Natural killer cell (primary cell): Measurements from ENCODE around the gene RGP1. TPM values are rescaled to one million over a fixed set of nuclear protein-coding genes. Genes with fewer than 3 reads are reported as not detected.

Source experiments
- ATAC-seq, 3 donors: fragments of 150-1000 bp in 2 of 3; fragments of 200-7000 bp in 1 of 3; cut with Tn5 transposase; 1 replicate in 1 of 3; 2 replicates in 2 of 3; pipeline ENCODE4 v1.10.0; 2021; ENCODE audit warnings: mild to moderate bottlenecking in 2 of 3, moderate library complexity in 2 of 3
- DNase-seq, 2 donors: peaks; one replicate each; pipeline versions ENCODE4 v3.0.0 to v3.0.0-alpha.2; 2013 to 2021; ENCODE audit warnings: mixed read lengths in 1 of 2
- H3K27ac ChIP-seq: one replicate; pipeline ENCODE4 v1.5.1; 2013; ENCODE audit warnings: mild to moderate bottlenecking, low read length
- H3K27me3 ChIP-seq: one replicate; pipeline ENCODE4 v1.6.1; 2013; ENCODE audit warnings: low read length; ENCODE audit not compliant: control insufficient read depth, insufficient read depth
- H3K36me3 ChIP-seq: one replicate; pipeline ENCODE4 v1.6.1; 2013; ENCODE audit warnings: low read length; ENCODE audit not compliant: control insufficient read depth, insufficient read depth
- H3K4me1 ChIP-seq: one replicate; pipeline ENCODE4 v1.6.1; 2013; ENCODE audit warnings: low read length; ENCODE audit not compliant: control insufficient read depth, insufficient read depth
- H3K4me3 ChIP-seq: one replicate; pipeline ENCODE4 v1.5.1; 2013; ENCODE audit warnings: low read length
- H3K9me3 ChIP-seq: one replicate; pipeline ENCODE4 v1.6.1; 2013; ENCODE audit warnings: low read length; ENCODE audit not compliant: control insufficient read depth, insufficient read depth
- H3K27ac Mint-ChIP-seq, 2 donors: one replicate each; pipeline ENCODE4 v1.8.0; 2022; ENCODE audit warnings: mild to moderate bottlenecking in 2 of 2, mixed read lengths in 2 of 2, moderate library complexity in 1 of 2
- H3K27me3 Mint-ChIP-seq, 2 donors: one replicate each; pipeline ENCODE4 v1.8.0; 2022; ENCODE audit warnings: low read depth in 2 of 2, mixed read lengths in 2 of 2
- H3K36me3 Mint-ChIP-seq: one replicate; pipeline ENCODE4 v1.8.0; 2022; ENCODE audit warnings: mixed read lengths
- H3K4me1 Mint-ChIP-seq, 2 donors: one replicate each; pipeline ENCODE4 v1.8.0; 2022; ENCODE audit warnings: mixed read lengths in 2 of 2
- H3K4me3 Mint-ChIP-seq: one replicate; pipeline ENCODE4 v1.8.0; 2022; ENCODE audit warnings: mild to moderate bottlenecking, moderate library complexity, mixed read lengths
- H3K9me3 Mint-ChIP-seq, 2 donors: one replicate each; pipeline ENCODE4 v1.8.0; 2022; ENCODE audit warnings: mixed read lengths in 2 of 2
- WGBS: methylation state at CpG from one replicate; pipeline ENCODE4 v1.1.7; 2013; ENCODE audit warnings: missing lambda C conversion rate; ENCODE audit not compliant: insufficient coverage; 5-methylcytosine and 5-hydroxymethylcytosine counted together
- intact Hi-C: fragments of 100-400 bp; cut with micrococcal nuclease; formaldehyde crosslinking; loops from one replicate; pipeline ENCODE4 v1.14.2; 2022
- total RNA-seq, 4 donors: library from RNA; stranded (reverse); fragments of 120-200 nt in 1 of 4; gene quantifications; one replicate each; pipeline versions ENCODE4 v1.2.3 to v1.2.4, GENCODE V29; 2013 to 2022
- TF ChIP-seq, protein P1 (sequence below): fragments of 200-600 bp; IDR thresholded peaks from one replicate; pipeline ENCODE4 v1.8.0; 2022; ENCODE audit warnings: antibody characterized with exemption

The RGP1 gene
- total RNA-seq, 3 donors from 2014 or later (not counting 1 experiment from before 2014, with no cell fraction given): 22.3 to 26.4 (median 23.3) TPM

DNA sequence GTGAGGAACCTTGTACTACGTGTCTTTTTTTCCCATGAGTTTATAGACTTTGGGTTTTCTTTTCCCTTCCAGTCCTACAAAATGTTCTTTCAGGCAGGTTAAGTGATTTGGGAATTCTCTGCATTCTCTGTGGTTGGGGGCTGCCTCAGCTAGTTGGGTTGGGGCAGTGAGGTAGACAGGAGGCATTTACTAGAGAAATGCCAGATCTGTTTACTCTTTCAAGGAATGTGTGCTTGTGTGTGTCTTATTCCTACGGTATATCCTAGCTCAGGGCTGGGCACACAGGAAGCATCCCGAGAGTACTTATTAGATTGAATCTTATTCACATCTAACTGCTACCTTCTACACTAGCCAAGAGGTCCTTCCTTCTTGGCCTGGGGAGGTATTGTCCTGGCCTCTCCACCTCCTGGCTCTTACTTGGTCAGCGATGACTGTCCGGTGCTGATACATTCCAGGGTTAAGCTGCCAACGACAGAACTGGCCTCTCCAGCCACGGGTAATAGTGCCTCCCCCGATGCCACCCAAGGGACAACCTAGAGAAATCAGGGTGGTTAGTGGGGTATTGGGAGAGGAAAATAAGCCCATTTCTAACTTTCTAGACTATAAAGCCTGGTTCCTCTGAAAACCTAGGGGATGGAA, 5.1 kb upstream of the RGP1 start:
- H3K4me1 ChIP-seq: peaks cover 33% of the 10 kb centered on the region
- ATAC-seq (no peak), DNase-seq (no peak)
- H3K4me1 Mint-ChIP-seq: peaks cover 55 to 56% of the 10 kb centered on the region in 2 donors
- no peaks in the 10 kb centered on the region for H3K27me3 Mint-ChIP-seq
- peaks cover 9% of the 10 kb centered on the region for H3K36me3 Mint-ChIP-seq
- no peak overlapping the region for H3K27ac ChIP-seq
- no peaks in the 10 kb centered on the region for H3K9me3 Mint-ChIP-seq
- no peaks in the 10 kb centered on the region for H3K9me3 ChIP-seq
- H3K4me3 ChIP-seq: no peak overlapping the region
- H3K27me3 ChIP-seq: no peaks in the 10 kb centered on the region
- H3K27ac Mint-ChIP-seq: no peak overlapping the region
- peaks cover 39% of the 10 kb centered on the region for H3K36me3 ChIP-seq
- H3K4me3 Mint-ChIP-seq: no peak overlapping the region
- WGBS: 97% methylated on average over 8 of the region's 8 CpGs
- TF ChIP-seq, protein P1, sequence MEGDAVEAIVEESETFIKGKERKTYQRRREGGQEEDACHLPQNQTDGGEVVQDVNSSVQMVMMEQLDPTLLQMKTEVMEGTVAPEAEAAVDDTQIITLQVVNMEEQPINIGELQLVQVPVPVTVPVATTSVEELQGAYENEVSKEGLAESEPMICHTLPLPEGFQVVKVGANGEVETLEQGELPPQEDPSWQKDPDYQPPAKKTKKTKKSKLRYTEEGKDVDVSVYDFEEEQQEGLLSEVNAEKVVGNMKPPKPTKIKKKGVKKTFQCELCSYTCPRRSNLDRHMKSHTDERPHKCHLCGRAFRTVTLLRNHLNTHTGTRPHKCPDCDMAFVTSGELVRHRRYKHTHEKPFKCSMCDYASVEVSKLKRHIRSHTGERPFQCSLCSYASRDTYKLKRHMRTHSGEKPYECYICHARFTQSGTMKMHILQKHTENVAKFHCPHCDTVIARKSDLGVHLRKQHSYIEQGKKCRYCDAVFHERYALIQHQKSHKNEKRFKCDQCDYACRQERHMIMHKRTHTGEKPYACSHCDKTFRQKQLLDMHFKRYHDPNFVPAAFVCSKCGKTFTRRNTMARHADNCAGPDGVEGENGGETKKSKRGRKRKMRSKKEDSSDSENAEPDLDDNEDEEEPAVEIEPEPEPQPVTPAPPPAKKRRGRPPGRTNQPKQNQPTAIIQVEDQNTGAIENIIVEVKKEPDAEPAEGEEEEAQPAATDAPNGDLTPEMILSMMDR: no peak
- intact Hi-C loops: no loop called here

DNA sequence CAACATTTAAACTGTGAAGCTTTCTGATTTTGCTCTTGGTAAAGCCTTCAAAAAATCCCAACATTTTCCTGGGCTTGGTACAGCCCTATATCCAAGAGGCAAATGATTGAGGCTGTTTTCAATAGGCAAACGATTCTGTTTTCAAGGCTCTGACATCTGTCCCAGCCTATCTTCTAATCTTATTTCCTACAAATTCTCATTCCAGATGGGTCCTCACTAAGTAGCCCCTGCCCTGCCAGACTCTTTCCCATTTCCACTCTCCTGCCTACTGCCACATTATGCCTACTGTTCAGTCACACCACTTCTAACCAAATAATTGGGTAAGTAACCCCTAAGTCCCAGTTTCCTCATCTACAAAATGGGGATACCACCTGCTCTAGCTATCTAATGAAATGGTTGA, 3.5 kb upstream of the RGP1 start:
- peak overlapping the region; percentile 53 for H3K4me3 Mint-ChIP-seq
- Histone ChIP-seq H3K9me3 (no peaks in the 10 kb centered on the region), H3K36me3 (peaks cover 24% of the 10 kb centered on the region), H3K27me3 (no peaks in the 10 kb centered on the region), H3K4me3 (no peak overlapping the region), H3K27ac (no peak overlapping the region), H3K4me1 (peaks cover 42% of the 10 kb centered on the region)
- DNase-seq (no peak), ATAC-seq (no peak)
- WGBS: 82% methylated on average over 1 of the region's 1 CpG
- H3K9me3 Mint-ChIP-seq: no peaks in the 10 kb centered on the region
- peaks cover 63 to 66% of the 10 kb centered on the region in 2 donors for H3K4me1 Mint-ChIP-seq
- TF ChIP-seq, protein P1: no peak
- intact Hi-C loops: loop anchor here (5.0 kb wide), 1 partner anchor 143 kb away; no protein-coding TSS in a partner anchor
- peak overlapping the region in 1 of 2 donors; percentile 32 for H3K27ac Mint-ChIP-seq
- no peaks in the 10 kb centered on the region for H3K27me3 Mint-ChIP-seq
- H3K36me3 Mint-ChIP-seq: peaks cover 9% of the 10 kb centered on the region

DNA sequence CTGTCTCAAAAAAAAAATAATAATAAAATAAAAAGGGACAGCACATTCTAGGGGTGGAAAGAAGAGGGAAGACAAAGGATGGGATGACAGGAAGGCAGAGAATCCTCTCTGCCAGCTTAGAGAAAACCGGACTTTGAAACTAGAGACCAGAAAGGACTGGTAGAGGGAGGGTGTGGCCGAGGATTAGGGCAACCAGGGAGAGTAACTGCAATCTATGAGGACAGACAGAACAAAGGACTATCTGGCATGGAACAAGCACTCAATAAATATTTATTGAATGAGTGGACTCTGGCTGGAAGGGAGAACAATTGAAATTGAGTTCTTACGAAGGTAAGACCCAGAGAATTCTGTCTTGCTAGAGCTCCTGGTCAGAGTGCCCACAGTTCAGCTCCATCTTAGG, 2.5 kb upstream of the RGP1 start:
- H3K36me3 Mint-ChIP-seq: peaks cover 9% of the 10 kb centered on the region
- peaks cover 29% of the 10 kb centered on the region for H3K36me3 ChIP-seq
- no peak overlapping the region for H3K27ac ChIP-seq
- DNase-seq (no peak), ATAC-seq (no peak)
- H3K27ac Mint-ChIP-seq: peak overlapping the region in 1 of 2 donors; percentile 92
- no peaks in the 10 kb centered on the region for H3K9me3 Mint-ChIP-seq
- H3K4me1 ChIP-seq: peaks cover 40% of the 10 kb centered on the region
- WGBS: 89% methylated on average over 3 of the region's 3 CpGs
- intact Hi-C loops: loop anchor here (5.0 kb wide), 1 partner anchor 144 kb away; no protein-coding TSS in a partner anchor
- H3K4me3 ChIP-seq: no peak overlapping the region
- H3K4me1 Mint-ChIP-seq: peaks cover 61 to 65% of the 10 kb centered on the region in 2 donors
- H3K9me3 ChIP-seq: no peaks in the 10 kb centered on the region
- H3K27me3 Mint-ChIP-seq: no peaks in the 10 kb centered on the region
- H3K27me3 ChIP-seq: no peaks in the 10 kb centered on the region
- TF ChIP-seq, protein P1: no peak
- peak overlapping the region; percentile 91 for H3K4me3 Mint-ChIP-seq
